Astrocyte (in vitro differentiated cells and primary cell): ENCODE measurements around the gene CATSPERZ.

Experiments used
- EZH2 ChIP-seq: IDR thresholded peaks from 2 replicates; pipeline ENCODE4 v1.6.1; 2012; ENCODE audit warnings: mild to moderate bottlenecking, low read length, inconsistent platforms; ENCODE audit not compliant: insufficient read depth
- TF ChIP-seq, protein P1 (sequence below): IDR thresholded peaks from 2 replicates; pipeline ENCODE4 v1.5.1; 2011; ENCODE audit warnings: low read depth, mild to moderate bottlenecking, inconsistent platforms, low read length, moderate library complexity; ENCODE audit not compliant: insufficient read depth

DNA sequence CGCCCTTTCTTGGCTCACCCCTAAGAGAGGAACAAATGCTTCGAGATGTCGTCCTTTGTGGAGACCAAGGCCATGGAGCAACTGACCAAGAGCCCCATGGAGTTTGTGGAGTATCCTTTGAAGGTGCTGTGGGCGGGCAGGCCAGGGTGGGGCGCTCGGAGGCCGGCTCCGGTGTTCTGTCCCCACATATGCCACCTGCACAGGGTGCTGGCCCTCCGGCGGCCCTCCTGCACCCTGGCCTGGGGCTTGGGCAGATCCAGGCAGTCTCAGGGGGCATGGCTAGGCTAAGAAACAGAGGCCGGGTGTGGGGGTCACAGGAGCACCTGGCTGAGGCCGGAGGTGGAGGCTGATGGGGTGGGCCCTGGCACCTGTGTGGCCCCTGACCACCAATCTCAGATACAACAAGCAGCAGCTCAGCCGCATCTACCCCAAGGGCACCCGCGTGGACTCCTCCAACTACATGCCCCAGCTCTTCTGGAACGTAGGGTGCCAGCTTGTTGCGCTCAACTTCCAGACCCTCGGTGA lies 38.5 kb upstream of the CATSPERZ start:
- no peak for TF ChIP-seq EZH2
- TF ChIP-seq, protein P1, sequence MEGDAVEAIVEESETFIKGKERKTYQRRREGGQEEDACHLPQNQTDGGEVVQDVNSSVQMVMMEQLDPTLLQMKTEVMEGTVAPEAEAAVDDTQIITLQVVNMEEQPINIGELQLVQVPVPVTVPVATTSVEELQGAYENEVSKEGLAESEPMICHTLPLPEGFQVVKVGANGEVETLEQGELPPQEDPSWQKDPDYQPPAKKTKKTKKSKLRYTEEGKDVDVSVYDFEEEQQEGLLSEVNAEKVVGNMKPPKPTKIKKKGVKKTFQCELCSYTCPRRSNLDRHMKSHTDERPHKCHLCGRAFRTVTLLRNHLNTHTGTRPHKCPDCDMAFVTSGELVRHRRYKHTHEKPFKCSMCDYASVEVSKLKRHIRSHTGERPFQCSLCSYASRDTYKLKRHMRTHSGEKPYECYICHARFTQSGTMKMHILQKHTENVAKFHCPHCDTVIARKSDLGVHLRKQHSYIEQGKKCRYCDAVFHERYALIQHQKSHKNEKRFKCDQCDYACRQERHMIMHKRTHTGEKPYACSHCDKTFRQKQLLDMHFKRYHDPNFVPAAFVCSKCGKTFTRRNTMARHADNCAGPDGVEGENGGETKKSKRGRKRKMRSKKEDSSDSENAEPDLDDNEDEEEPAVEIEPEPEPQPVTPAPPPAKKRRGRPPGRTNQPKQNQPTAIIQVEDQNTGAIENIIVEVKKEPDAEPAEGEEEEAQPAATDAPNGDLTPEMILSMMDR = no peak
